ENCODE data around the gene A1BG.

- TF ChIP-seq, protein P1, sequence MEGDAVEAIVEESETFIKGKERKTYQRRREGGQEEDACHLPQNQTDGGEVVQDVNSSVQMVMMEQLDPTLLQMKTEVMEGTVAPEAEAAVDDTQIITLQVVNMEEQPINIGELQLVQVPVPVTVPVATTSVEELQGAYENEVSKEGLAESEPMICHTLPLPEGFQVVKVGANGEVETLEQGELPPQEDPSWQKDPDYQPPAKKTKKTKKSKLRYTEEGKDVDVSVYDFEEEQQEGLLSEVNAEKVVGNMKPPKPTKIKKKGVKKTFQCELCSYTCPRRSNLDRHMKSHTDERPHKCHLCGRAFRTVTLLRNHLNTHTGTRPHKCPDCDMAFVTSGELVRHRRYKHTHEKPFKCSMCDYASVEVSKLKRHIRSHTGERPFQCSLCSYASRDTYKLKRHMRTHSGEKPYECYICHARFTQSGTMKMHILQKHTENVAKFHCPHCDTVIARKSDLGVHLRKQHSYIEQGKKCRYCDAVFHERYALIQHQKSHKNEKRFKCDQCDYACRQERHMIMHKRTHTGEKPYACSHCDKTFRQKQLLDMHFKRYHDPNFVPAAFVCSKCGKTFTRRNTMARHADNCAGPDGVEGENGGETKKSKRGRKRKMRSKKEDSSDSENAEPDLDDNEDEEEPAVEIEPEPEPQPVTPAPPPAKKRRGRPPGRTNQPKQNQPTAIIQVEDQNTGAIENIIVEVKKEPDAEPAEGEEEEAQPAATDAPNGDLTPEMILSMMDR (IDR thresholded peaks at IDR 0.05) = no peak
- no peak for TF ChIP-seq EZH2phosphoT487 (IDR thresholded peaks at IDR 0.05)
These were observed 20.9 kb upstream of the A1BG start for GRCh38 chr19:58374200-58374599.

All from neural progenitor cell (in vitro differentiated cells).